HTERT RPE-1 (cell line): ENCODE measurements around the gene RBPJL.

Experiments
- in situ Hi-C: fragments of 300-500 bp; cut with MboI; formaldehyde crosslinking; loops from 4 replicates; pipeline ENCODE4 v1.14.3; 2020; ENCODE audit warnings: low sequenced_read_pairs

The RBPJL gene

DNA sequence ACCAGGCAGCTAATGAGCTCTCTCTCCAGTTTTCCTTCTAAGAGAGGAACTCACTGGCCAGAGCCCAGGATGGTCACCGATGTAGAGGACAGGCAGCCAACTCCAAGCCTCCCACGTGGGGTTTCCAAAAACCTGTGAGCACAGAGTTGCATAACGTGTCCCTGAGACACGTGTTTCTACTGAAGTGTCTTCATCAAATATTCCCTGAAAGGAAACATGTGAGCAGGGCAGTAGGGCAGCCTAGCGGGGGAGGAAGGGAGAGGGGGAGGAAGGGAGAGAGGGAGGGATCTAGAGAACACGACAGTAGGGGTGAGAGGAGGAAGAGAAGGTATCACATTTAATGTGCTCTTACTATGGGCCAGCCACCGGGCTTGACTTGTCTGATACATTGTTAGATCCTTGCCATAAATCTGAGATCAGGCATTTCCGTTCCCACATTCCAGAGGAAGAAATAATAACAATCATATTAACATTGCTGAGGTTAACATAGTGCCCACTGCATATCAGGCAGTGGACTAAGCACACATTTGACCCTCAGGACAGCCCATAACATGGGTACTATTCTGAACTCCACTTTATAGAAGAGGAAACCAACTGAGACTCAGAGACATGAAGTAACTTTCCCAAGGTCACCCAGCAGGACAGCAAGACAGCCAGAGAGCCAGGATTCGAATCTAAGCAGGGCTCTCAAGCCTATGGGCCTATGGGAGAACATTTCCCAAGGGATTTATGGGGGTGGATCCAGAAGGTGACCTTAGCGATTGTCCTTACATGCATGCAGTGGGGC, 51.8 kb downstream of the RBPJL start:
- in situ Hi-C loops = no loop called here

DNA sequence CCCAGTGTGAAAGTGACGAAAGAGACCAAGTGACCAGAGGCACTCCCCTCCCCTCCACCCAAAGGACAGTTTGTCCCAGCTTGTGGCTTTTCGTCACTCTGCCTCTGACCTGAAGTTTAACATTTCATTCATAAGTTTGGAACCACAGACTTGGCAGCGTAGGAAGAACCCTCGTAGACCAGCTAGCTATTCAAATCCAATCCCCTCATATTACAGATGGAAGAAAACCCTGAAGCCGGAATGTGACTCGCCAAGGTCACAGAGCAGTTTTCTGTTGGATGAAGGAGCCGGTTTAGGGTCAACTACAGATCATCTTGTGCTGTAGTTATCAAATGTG, 52.4 kb downstream of the RBPJL start:
- in situ Hi-C loops = no loop called here

DNA sequence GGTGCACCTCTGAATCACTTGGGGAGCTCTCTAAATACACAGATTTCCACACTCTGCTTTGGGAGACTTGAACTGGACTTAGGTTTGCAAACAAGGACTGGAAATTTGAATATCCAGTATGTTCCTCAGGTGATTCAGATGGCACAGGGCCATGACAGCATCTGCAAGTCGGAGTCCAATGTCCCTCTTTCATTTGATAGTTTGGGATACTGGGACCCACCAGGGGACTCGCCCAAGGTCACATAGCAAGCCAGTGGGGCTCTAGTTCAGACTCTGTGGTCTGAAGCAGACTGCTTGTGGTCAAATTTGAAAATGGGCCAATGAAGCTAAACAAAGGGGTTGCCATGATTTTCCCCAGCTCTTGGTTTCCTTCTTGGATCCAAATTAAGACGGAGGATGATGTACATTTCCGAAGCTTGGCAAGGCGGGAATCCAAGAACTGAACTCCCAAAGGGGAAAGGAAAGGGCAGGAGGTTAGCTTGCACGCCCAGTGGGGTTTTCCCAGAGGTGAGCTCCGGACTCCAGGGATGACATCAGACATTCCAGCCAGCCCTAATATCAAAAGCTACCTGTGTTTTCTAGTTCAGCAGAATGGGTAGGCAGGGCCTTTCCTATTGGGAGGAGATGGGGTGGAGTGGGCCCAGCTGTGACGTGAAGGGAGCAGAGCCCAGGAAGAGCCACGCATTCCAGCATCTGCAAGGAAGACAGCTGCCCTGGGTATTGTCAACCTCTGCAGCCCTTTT, 52.9 kb downstream of the RBPJL start:
- in situ Hi-C loops = no loop called here

DNA sequence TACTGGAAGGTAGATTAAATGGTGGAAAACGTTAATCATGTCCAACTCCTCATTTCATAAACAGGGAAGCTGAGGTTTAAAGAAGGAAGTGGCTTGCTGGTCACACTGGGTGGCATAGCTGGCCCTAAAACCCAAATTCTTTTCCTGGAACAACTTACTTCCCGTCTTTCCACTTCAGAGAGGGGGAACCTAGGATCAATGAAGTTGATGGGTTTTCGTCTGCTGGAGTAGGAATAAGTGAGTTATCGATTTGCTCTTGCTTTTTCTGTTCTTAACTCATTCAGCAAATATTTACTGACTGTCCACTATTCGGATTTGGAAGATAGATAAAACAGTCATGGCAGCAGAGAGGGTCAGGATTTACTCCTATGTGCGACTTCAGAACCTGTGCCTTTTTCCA, 55.2 kb downstream of the RBPJL start:
- in situ Hi-C loops = no loop called here

- in situ Hi-C loops = no loop called here
Measured at GRCh38 chr20:45362804-45363610, 56.4 kb downstream of the RBPJL start, which contains the start of gene SYS1. SYS1 (plus strand) TSS chr20:45363156; CDS start chr20:45363532, 376 bp downstream.

GRCh38 chr20:45363611-45364492, 57.2 kb downstream of the RBPJL start:
- in situ Hi-C loops = no loop called here

DNA sequence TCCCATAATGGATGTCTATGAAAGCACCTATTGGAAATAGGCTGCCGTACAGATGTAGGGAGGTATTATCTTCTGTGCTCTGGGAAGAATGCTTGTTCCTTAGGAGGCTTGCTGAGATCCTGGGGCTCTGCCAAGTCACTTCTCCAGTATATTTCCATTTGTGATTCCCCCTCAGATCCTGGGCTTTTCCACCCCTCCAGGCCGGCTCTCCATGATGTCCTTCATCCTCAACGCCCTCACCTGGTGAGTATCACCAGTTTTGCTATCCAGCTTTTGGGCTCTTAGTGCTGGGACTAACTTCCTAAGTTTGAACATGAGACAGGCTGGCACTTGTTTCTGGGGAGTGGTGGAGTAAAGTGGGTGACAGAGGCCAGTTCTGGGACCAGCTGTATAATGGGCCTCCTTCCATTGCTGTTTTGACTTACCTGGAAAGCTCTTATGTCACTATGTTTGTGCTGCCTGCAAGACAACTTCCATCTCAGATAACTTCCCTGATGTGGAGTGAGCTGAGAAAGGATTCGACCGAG, 58.9 kb downstream of the RBPJL start:
- in situ Hi-C loops = no loop called here

DNA sequence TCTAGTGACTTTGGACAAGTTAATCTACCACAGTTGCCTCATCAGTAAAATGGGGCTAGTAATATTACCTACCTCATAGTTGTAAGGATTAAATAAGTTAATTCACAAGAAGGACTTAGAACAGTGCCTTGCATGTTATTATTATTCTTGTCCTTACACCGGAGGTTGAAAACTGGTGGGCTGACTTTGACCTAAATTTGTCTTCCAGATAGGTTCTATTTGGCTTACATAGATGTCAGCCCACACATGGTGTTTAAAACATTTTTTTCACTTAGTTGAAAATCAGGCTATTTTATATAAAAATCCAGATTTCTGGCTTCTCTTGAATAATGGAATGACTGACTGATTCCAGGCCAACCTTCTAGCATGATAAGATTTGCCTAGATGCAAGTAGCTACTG, 59.6 kb downstream of the RBPJL start:
- in situ Hi-C loops = no loop called here

GRCh38 chr20:45366631-45367030, 60.0 kb downstream of the RBPJL start:
- in situ Hi-C loops = no loop called here

GRCh38 chr20:45367126-45367525, 60.5 kb downstream of the RBPJL start:
- in situ Hi-C loops = no loop called here
